SK-N-SH treated with all-trans-retinoic acid at 6 μM for 48 hours (cell line): Measurements from ENCODE around the gene TMX3.

Experiments used
- ATAC-seq: fragments of 200-7000 bp; cut with Tn5 transposase; 3 replicates; pipeline ENCODE4 v1.9.1; 2020; ENCODE audit warnings: mild to moderate bottlenecking, moderate library complexity
- CREB5 ChIP-seq: fragments of 250-450 bp; sonication (Bioruptor Pico); IDR thresholded peaks from 2 replicates; pipeline ENCODE4 v1.5.1; 2020; ENCODE audit warnings: low read depth, mild to moderate bottlenecking, moderate library complexity
- CSDC2 ChIP-seq: fragments of 250-450 bp; sonication (Bioruptor Pico); IDR thresholded peaks from 2 replicates; pipeline ENCODE4 v1.5.0; 2020; ENCODE audit warnings: mild to moderate bottlenecking, moderate library complexity
- CSRNP3 ChIP-seq: fragments of 250-450 bp; sonication (Bioruptor Pico); IDR thresholded peaks from 2 replicates; pipeline ENCODE4 v1.5.1; 2021; ENCODE audit warnings: mild to moderate bottlenecking, moderate library complexity
- ESRRG ChIP-seq: fragments of 250-450 bp; sonication (Bioruptor Pico); IDR thresholded peaks from 2 replicates; pipeline ENCODE4 v1.6.1; 2021; ENCODE audit warnings: mild to moderate bottlenecking
- ISL1 ChIP-seq: fragments of 250-450 bp; sonication (Bioruptor Pico); IDR thresholded peaks from 2 replicates; pipeline ENCODE4 v2.1.2; 2022; ENCODE audit warnings: mild to moderate bottlenecking, moderate library complexity
- OSR1 ChIP-seq: fragments of 250-450 bp; sonication (Bioruptor Pico); IDR thresholded peaks from 2 replicates; pipeline ENCODE4 v1.8.0; 2022; ENCODE audit warnings: moderate library complexity, mild to moderate bottlenecking, inconsistent platforms
- PATZ1 ChIP-seq: fragments of 250-450 bp; sonication (Bioruptor Pico); IDR thresholded peaks from 2 replicates; pipeline ENCODE4 v1.8.0; 2020; ENCODE audit warnings: mild to moderate bottlenecking, moderate library complexity, borderline replicate concordance
- POU6F1 ChIP-seq: fragments of 250-450 bp; sonication (Bioruptor Pico); IDR thresholded peaks from 2 replicates; pipeline ENCODE4 v1.8.0; 2021; ENCODE audit warnings: low read depth, mild to moderate bottlenecking, moderate library complexity, borderline replicate concordance
- PPARA ChIP-seq: fragments of 250-450 bp; sonication (Bioruptor Pico); IDR thresholded peaks from 2 replicates; pipeline ENCODE4 v1.5.0; 2020; ENCODE audit warnings: mild to moderate bottlenecking, borderline replicate concordance
- RARB ChIP-seq: fragments of 250-450 bp; sonication (Bioruptor Pico); IDR thresholded peaks from 2 replicates; pipeline ENCODE4 v1.8.0; 2021; ENCODE audit warnings: mild to moderate bottlenecking, moderate library complexity
- SNAI2 ChIP-seq: fragments of 250-450 bp; sonication (Bioruptor Pico); IDR thresholded peaks from 2 replicates; pipeline ENCODE4 v1.5.0; 2020; ENCODE audit warnings: mild to moderate bottlenecking, moderate library complexity
- TCF4 ChIP-seq: fragments of 250-450 bp; sonication (Bioruptor Pico); IDR thresholded peaks from 2 replicates; pipeline ENCODE4 v1.8.0; 2021; ENCODE audit warnings: mild to moderate bottlenecking, moderate library complexity, borderline replicate concordance
- TOX ChIP-seq: fragments of 250-450 bp; sonication (Bioruptor Pico); IDR thresholded peaks from 2 replicates; pipeline ENCODE4 v1.8.0; 2021; ENCODE audit warnings: mild to moderate bottlenecking, moderate library complexity, borderline replicate concordance
- TSHZ2 ChIP-seq: fragments of 250-450 bp; sonication (Bioruptor Pico); IDR thresholded peaks from 2 replicates; pipeline ENCODE4 v1.5.0; 2020; ENCODE audit warnings: mild to moderate bottlenecking, moderate library complexity
- ZC3H10 ChIP-seq: fragments of 250-450 bp; sonication (Bioruptor Pico); IDR thresholded peaks from 2 replicates; pipeline ENCODE4 v1.5.1; 2021; ENCODE audit warnings: mild to moderate bottlenecking, moderate library complexity
- ZFP3 ChIP-seq: fragments of 250-450 bp; sonication (Bioruptor Pico); IDR thresholded peaks from 2 replicates; pipeline ENCODE4 v1.5.0; 2020; ENCODE audit warnings: mild to moderate bottlenecking, moderate library complexity
- ZFP30 ChIP-seq: fragments of 450-650 bp; formaldehyde crosslinking; IDR thresholded peaks from 2 replicates; pipeline ENCODE4 v1.5.0; 2022; ENCODE audit warnings: mild to moderate bottlenecking, moderate library complexity
- ZNF70 ChIP-seq: fragments of 450-650 bp; formaldehyde crosslinking; IDR thresholded peaks from 2 replicates; pipeline ENCODE4 v1.5.0; 2020; ENCODE audit warnings: mild to moderate bottlenecking, moderate library complexity
- ZNF8 ChIP-seq: fragments of 450-650 bp; formaldehyde crosslinking; IDR thresholded peaks from 2 replicates; pipeline ENCODE4 v1.5.0; 2020; ENCODE audit warnings: mild to moderate bottlenecking, moderate library complexity

TMX3 gene

GRCh38 chr18:68667121-68667520 lies 47.8 kb downstream of the TMX3 start:
- no peak for ATAC-seq
- TF ChIP-seq CSRNP3 (no peak), TSHZ2 (CRISPR knock-in tag) (no peak), ZNF8 (CRISPR knock-in tag) (no peak), RARB (CRISPR knock-in tag) (no peak), ZFP30 (no peak), ISL1 (CRISPR knock-in tag) (no peak), TOX (no peak), POU6F1 (no peak), PPARA (CRISPR knock-in tag) (no peak), ESRRG (CRISPR knock-in tag) (no peak), TCF4 (no peak), ZFP3 (no peak), PATZ1 (CRISPR knock-in tag) (no peak), ZNF70 (CRISPR knock-in tag) (no peak), CSDC2 (CRISPR knock-in tag) (no peak), OSR1 (no peak), CREB5 (CRISPR knock-in tag) (no peak)

- no peak for TF ChIP-seq ZC3H10
- TF ChIP-seq CSRNP3, result no peak
- no peak for TF ChIP-seq PATZ1 (CRISPR knock-in tag)
- TF ChIP-seq OSR1, result no peak
- TF ChIP-seq SNAI2 (CRISPR knock-in tag), result no peak
- no peak for TF ChIP-seq TCF4
- no peak for TF ChIP-seq ZNF70 (CRISPR knock-in tag)
- TF ChIP-seq POU6F1, result no peak
- no peak for TF ChIP-seq CSDC2 (CRISPR knock-in tag)
- TF ChIP-seq, all 23 proteins: peak for 0
- ATAC-seq, result 0 out of 3 replicates have a peak, but pooled peaks have one; percentile 33
These were observed 48.5 kb downstream of the TMX3 start for GRCh38 chr18:68666381-68666780.
